Measurements from ENCODE around the gene P4HB.
A peak's percentile ranks its signal among the peaks of the same experiment; 100 is the strongest.

Gene P4HB

GRCh38 chr17:81869221-81870130, 9.1 kb upstream of the P4HB start:
- peak overlapping the region; percentile 97 for H3K27ac ChIP-seq
- TF ChIP-seq, protein P1, sequence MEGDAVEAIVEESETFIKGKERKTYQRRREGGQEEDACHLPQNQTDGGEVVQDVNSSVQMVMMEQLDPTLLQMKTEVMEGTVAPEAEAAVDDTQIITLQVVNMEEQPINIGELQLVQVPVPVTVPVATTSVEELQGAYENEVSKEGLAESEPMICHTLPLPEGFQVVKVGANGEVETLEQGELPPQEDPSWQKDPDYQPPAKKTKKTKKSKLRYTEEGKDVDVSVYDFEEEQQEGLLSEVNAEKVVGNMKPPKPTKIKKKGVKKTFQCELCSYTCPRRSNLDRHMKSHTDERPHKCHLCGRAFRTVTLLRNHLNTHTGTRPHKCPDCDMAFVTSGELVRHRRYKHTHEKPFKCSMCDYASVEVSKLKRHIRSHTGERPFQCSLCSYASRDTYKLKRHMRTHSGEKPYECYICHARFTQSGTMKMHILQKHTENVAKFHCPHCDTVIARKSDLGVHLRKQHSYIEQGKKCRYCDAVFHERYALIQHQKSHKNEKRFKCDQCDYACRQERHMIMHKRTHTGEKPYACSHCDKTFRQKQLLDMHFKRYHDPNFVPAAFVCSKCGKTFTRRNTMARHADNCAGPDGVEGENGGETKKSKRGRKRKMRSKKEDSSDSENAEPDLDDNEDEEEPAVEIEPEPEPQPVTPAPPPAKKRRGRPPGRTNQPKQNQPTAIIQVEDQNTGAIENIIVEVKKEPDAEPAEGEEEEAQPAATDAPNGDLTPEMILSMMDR (conservative IDR thresholded peaks at IDR 0.05; ENCODE audit: low read depth), result peak; percentile 98
- no peak for DNase-seq (ENCODE audit: low spot score)
- ChIA-PET CTCF (interaction anchor here (0.6 to 1.5 kb wide), 8 partner anchors 9 to 272 kb away, joined by 3 to 5 read pairs (median 3); partner anchors contain the start of gene P4HB), POLR2A (ENCODE audit: low non-redundant PET) (interaction anchor here (0.5 to 0.8 kb wide), 3 partner anchors 8 to 23 kb away, joined by 3 to 4 read pairs (median 3); no protein-coding TSS in a partner anchor)

DNA sequence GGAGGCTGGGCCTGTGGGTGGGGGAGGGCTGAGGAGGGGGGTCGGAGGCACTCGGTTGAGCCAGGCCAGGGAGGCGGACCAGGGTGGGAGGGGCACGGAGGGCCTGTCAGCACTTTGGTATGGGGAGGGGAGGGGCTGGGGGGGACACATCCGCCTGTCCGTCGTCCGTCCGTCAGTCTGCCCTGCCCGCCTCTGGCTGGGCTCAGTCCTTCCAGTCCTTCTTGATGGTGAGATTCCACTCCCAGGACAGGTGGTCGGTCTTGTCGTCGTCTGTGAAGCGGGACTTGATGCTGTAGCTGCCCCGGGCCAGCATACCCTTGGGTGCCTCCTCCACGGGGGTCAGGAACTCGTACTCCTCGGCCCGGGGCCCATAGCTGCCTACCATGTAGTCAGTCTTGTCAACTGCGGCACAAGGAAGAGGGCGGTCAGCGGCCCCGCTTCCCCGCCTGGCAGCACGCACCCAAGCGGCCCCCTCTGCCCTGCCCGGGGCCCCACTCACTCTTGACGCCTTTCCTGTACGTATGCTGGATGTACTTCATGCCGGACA, 8.4 kb upstream of the P4HB start:
- ChIA-PET POLR2A (ENCODE audit: low non-redundant PET) (interaction anchor here (0.5 to 0.8 kb wide), 2 partner anchors 16 to 24 kb away, joined by 3 to 4 read pairs; no protein-coding TSS in a partner anchor), CTCF (interaction anchor here (0.6 to 1.5 kb wide), 4 partner anchors 8 to 147 kb away, joined by 3 to 5 read pairs (median 4); partner anchors contain the start of gene P4HB)
- peak; percentile 81 for DNase-seq (ENCODE audit: low spot score)
- H3K27ac ChIP-seq, result peak overlapping the region; percentile 97
- TF ChIP-seq, protein P1 (conservative IDR thresholded peaks at IDR 0.05; ENCODE audit: low read depth), result no peak

DNA sequence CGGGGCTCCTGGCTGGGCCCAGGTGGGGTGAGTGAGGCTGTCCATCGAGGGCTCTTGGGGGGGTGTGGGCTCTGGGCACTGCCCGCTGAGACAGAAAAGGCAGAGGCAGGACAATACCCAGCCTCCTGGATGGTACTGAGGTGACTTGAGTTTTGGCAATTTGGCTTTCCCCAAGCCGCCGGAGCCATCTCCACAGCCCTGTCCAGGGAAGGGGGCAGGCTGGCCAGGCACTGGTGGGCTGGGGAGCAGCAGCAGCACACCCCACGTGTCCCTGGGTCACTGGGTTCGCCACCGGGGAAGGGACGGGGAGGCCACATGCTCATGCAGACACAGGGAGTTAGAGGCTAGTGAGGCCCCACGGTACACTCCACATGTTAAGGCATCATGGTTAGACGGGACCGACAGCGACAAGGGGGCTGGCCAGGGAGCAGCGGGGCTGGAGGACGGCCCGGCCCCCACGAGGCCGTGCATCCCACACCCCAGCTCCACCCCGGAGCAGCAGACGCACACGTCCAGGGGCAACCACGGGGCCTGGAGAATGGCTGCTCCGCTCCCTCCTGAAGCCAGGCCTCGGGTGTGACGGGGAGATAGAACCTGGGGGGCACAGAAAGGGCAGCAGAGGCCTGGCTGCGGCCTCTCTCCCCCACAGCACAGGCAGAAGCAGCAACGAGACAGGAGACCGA, 7.8 kb upstream of the P4HB start:
- ChIA-PET CTCF (interaction anchor here (0.6 kb wide), 1 partner anchor 548 kb away, joined by 3 read pairs; no protein-coding TSS in a partner anchor), POLR2A (ENCODE audit: low non-redundant PET) (no interaction called here)
- TF ChIP-seq, protein P1 (conservative IDR thresholded peaks at IDR 0.05; ENCODE audit: low read depth), result no peak
- peak overlapping the region; percentile 97 for H3K27ac ChIP-seq
- no peak for DNase-seq (ENCODE audit: low spot score)

DNA sequence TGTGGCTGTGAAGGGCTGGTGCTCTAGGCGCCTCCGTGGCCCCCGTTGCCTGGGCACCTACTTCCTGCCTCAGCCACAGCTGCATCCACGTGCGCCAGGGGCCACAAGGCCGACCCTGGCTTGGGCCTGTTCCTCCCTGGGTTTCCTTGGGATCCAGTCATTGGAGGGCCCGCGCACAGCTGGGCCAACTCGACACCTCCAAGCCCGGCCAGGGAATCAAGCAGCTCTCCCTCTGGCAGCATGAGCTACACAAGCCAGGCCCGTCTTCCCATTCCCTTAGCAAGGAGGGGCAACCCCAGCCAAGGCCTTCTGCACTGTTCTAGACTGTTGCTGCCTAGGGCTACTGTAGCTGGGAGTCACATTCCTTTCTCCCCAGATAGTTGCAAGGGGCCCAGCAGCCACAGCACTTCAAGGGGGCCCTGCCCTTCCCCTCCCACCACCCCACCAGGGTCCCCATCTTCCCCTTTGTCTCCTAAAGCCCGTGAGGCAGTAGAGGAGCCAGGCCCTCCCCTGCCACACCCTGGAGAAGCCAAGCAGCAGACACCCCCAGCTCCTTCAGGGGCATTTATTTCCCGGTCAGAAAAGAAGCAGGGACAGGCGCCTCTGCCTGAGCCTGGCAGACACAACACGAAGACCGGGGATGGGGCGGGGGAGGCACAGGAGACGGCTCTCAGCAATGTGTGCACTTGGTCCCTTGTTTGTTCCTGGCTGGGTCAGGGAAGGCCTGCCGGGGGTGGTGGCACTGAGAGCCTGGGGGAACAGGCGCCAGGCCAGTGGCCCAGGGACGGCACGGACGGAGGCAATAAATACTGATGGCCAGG, 7.0 kb upstream of the P4HB start:
- CTCF ChIA-PET, result interaction anchor here (0.6 kb wide), 1 partner anchor 547 kb away, joined by 3 read pairs; no protein-coding TSS in a partner anchor
- POLR2A ChIA-PET (ENCODE audit: low non-redundant PET), result no interaction called here
- H3K27ac ChIP-seq, result peak overlapping the region; percentile 97
- DNase-seq (ENCODE audit: low spot score), result no peak
- TF ChIP-seq, protein P1 (conservative IDR thresholded peaks at IDR 0.05; ENCODE audit: low read depth), result no peak

DNA sequence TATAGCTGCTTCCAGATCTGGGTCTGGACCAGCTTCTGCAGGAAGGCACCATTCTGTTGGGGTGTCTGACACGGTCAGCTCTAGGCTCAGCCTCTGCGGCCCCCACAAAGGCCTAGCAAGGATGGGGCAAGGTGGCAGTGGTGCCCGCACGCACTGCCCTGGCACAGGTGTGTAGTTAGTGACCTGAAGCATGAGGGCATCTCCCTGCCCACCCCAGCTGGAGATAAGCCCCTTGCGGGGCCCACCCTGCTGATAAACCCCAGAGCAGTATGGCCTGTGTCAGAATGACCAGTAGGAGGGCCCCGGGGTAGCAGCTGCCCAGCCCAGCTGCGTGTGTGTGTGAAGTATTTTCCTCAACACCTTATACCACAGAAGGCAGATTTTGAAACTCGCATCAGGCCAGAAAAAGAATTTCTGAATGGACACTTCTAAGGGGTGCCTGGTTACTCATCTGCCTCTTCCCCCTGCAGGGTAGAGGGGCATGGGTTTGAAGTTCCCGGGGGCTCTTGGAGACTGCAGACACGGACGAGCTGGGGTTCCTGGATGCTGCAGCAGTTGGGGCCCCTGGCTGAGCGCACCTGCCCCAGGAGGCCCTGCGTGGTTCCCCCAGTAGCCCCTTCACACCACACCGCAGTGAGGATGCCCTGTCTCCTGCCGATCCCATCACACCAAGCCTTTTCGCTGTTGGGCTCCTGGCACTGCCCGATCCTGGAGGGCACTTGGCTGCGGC, 6.3 kb upstream of the P4HB start:
- CTCF ChIA-PET, result no interaction called here
- POLR2A ChIA-PET (ENCODE audit: low non-redundant PET), result interaction anchor here (0.7 kb wide), 1 partner anchor 12 kb away, joined by 3 read pairs; no protein-coding TSS in a partner anchor
- H3K27ac ChIP-seq, result peak overlapping the region; percentile 97
- DNase-seq (ENCODE audit: low spot score), result no peak
- TF ChIP-seq, protein P1 (conservative IDR thresholded peaks at IDR 0.05; ENCODE audit: low read depth), result no peak
